Prostate gland (tissue), 2 donors: ENCODE data around the gene GPR158. TPM values are rescaled to one million over a fixed set of nuclear protein-coding genes. Genes with fewer than 3 reads are reported as not detected.

ENCODE experiments used
- DNase-seq: peaks from one replicate; pipeline ENCODE4 v3.0.0-alpha.2; 2019; ENCODE audit warnings: low spot score
- H3K27ac ChIP-seq, 2 donors: fragments of 200-600 bp; sonication (generic); 2 replicates each; pipeline ENCODE4 v1.5.1; 2017 to 2019
- H3K27me3 ChIP-seq: fragments of 200-600 bp; sonication (generic); replicated peaks from 2 replicates; pipeline ENCODE4 v1.5.1; 2019; ENCODE audit not compliant: insufficient read depth
- H3K36me3 ChIP-seq, 2 donors: fragments of 200-600 bp; sonication (generic); 1 replicate in 1 of 2; 2 replicates in 1 of 2; pipeline versions ENCODE4 v1.5.1 to v1.8.1; 2017 to 2019
- H3K4me1 ChIP-seq: fragments of 200-600 bp; sonication (generic); replicated peaks from 2 replicates; pipeline ENCODE4 v1.5.1; 2019
- H3K4me3 ChIP-seq, 2 donors: fragments of 200-600 bp; sonication (generic); 2 replicates each; pipeline ENCODE4 v1.5.1; 2017 to 2019
- H3K9me3 ChIP-seq: fragments of 200-600 bp; sonication (generic); 2 replicates; pipeline ENCODE4 v1.5.1; 2017
- CTCF ChIP-seq, 4 experiments: fragments of 200-600 bp in 2 of 4; fragments of 450-650 bp in 2 of 4; sonication (generic) in 2 of 4; IDR thresholded peaks; 1 replicate in 3 of 4; 2 replicates in 1 of 4; pipeline ENCODE4 v1.5.1; 2016 to 2019; ENCODE audit warnings: antibody characterized with exemption in 4 of 4, mild to moderate bottlenecking in 2 of 4, moderate library complexity in 2 of 4
- POLR2A ChIP-seq: fragments of 450-650 bp; IDR thresholded peaks from one replicate; pipeline ENCODE4 v1.6.1; 2016; ENCODE audit warnings: antibody characterized with exemption, mild to moderate bottlenecking
- POLR2AphosphoS5 ChIP-seq: sonication (generic); formaldehyde crosslinking; IDR thresholded peaks from one replicate; pipeline ENCODE4 v1.6.1; 2017; ENCODE audit warnings: antibody characterized with exemption
- WGBS: methylation state at CpG from one replicate; pipeline ENCODE4 v1.1.5; 2018; 5-methylcytosine and 5-hydroxymethylcytosine counted together
- intact Hi-C: fragments of 100-400 bp; cut with DNase I; formaldehyde crosslinking; loops from one replicate; pipeline ENCODE4 v1.14.2; 2022
- total RNA-seq, 2 donors: library from RNA; depleted of rRNA; stranded (reverse); fragments of >200 nt; gene quantifications; one replicate each; pipeline ENCODE4 v1.1.0, GENCODE V29; 2016

Gene GPR158
- total RNA-seq, 2 donors from 2014 or later: 0.36 to 1.5 TPM

GRCh38 chr10:25294032-25294926 lies 119.5 kb downstream of the GPR158 start:
- no peaks in the 10 kb centered on the region for H3K9me3 ChIP-seq
- DNase-seq: no peak
- no peaks in the 10 kb centered on the region for H3K36me3 ChIP-seq
- H3K27ac ChIP-seq: no peak overlapping the region
- TF ChIP-seq POLR2A (no peak), POLR2AphosphoS5 (no peak), CTCF (IDR thresholded peaks at IDR 0.05) (no peak)
- intact Hi-C loops: no loop called here
- no peaks in the 10 kb centered on the region for H3K27me3 ChIP-seq
- no peaks in the 10 kb centered on the region for H3K4me1 ChIP-seq
- H3K4me3 ChIP-seq: no peak overlapping the region
- WGBS: 60% methylated on average over 5 of the region's 5 CpGs

- no peak overlapping the region for H3K27ac ChIP-seq
Measured at GRCh38 chr10:25296324-25296723, 121.5 kb downstream of the GPR158 start.

GRCh38 chr10:25297466-25297865 lies 122.7 kb downstream of the GPR158 start:
- no peaks in the 10 kb centered on the region for H3K36me3 ChIP-seq
- H3K27ac ChIP-seq: no peak overlapping the region
- H3K27me3 ChIP-seq: no peaks in the 10 kb centered on the region
- no peaks in the 10 kb centered on the region for H3K9me3 ChIP-seq
- DNase-seq: no peak
- WGBS: 25% methylated on average over 4 of the region's 4 CpGs
- intact Hi-C loops: no loop called here
- no peak for TF ChIP-seq POLR2AphosphoS5
- TF ChIP-seq POLR2A: no peak
- TF ChIP-seq CTCF (IDR thresholded peaks at IDR 0.05): no peak
- H3K4me1 ChIP-seq: no peaks in the 10 kb centered on the region
- H3K4me3 ChIP-seq: no peak overlapping the region

More at GRCh38 chr10:25296324-25296723, 121.5 kb downstream of the GPR158 start:
- intact Hi-C loops: no loop called here
- Histone ChIP-seq H3K4me3 (no peak overlapping the region), H3K9me3 (no peaks in the 10 kb centered on the region), H3K27me3 (no peaks in the 10 kb centered on the region), H3K36me3 (no peaks in the 10 kb centered on the region), H3K4me1 (no peaks in the 10 kb centered on the region)
- DNase-seq: no peak
- WGBS: 92% methylated on average over 1 of the region's 1 CpG
- no peak for TF ChIP-seq CTCF (IDR thresholded peaks at IDR 0.05)
- TF ChIP-seq POLR2A: no peak
- TF ChIP-seq POLR2AphosphoS5: no peak

- no peak for TF ChIP-seq POLR2A
- TF ChIP-seq POLR2AphosphoS5: no peak
- TF ChIP-seq CTCF (IDR thresholded peaks at IDR 0.05): no peak
- intact Hi-C loops: no loop called here
- H3K4me3 ChIP-seq: no peak overlapping the region
- 63% methylated on average over 2 of the region's 2 CpGs for WGBS
- no peaks in the 10 kb centered on the region for H3K4me1 ChIP-seq
- H3K27ac ChIP-seq: no peak overlapping the region
- H3K9me3 ChIP-seq: no peaks in the 10 kb centered on the region
- no peaks in the 10 kb centered on the region for H3K36me3 ChIP-seq
- H3K27me3 ChIP-seq: no peaks in the 10 kb centered on the region
- no peak for DNase-seq
Measured at GRCh38 chr10:25300073-25300472, 125.3 kb downstream of the GPR158 start.

GRCh38 chr10:25304606-25305005 lies 129.8 kb downstream of the GPR158 start:
- WGBS: 89% methylated on average over 4 of the region's 4 CpGs
- no peaks in the 10 kb centered on the region for H3K27me3 ChIP-seq
- no peaks in the 10 kb centered on the region for H3K4me1 ChIP-seq

More at GRCh38 chr10:25304606-25305005, 129.8 kb downstream of the GPR158 start:
- H3K36me3 ChIP-seq: no peaks in the 10 kb centered on the region
- no peaks in the 10 kb centered on the region for H3K9me3 ChIP-seq
- TF ChIP-seq POLR2AphosphoS5: no peak
- TF ChIP-seq CTCF (IDR thresholded peaks at IDR 0.05): no peak
- no peak for TF ChIP-seq POLR2A
- no peak for DNase-seq
- intact Hi-C loops: no loop called here
- no peak overlapping the region for H3K4me3 ChIP-seq
- H3K27ac ChIP-seq: no peak overlapping the region
